Right lobe of liver (tissue), 6 donors: ENCODE data around the gene MOB1B. TPM values are rescaled to one million over a fixed set of nuclear protein-coding genes. Genes with fewer than 3 reads are reported as not detected.

Experiments
- ATAC-seq, 4 donors: fragments of 200-7000 bp; cut with Tn5 transposase; one replicate each; pipeline ENCODE4 v1.9.1; 2020; ENCODE audit warnings: mild to moderate bottlenecking in 4 of 4, moderate library complexity in 4 of 4
- DNase-seq, 3 donors: peaks; one replicate each; pipeline ENCODE4 v3.0.0-alpha.2; 2020
- H3K27ac ChIP-seq, 3 donors: fragments of 200-600 bp; one replicate each; pipeline ENCODE4 v1.8.0; 2022
- H3K27me3 ChIP-seq, 2 donors: fragments of 200-600 bp; one replicate each; pipeline ENCODE4 v1.8.0; 2022
- H3K36me3 ChIP-seq, 4 donors: fragments of 200-600 bp; sonication (generic) in 1 of 4; one replicate each; pipeline versions ENCODE4 v1.5.1 to v1.8.0; 2017 to 2022; ENCODE audit warnings: control low read depth in 1 of 4
- H3K4me1 ChIP-seq, 4 donors: fragments of 200-600 bp; sonication (generic) in 1 of 4; one replicate each; pipeline versions ENCODE4 v1.5.1 to v1.8.0; 2017 to 2022; ENCODE audit warnings: control low read depth in 1 of 4
- H3K4me3 ChIP-seq, 3 donors: fragments of 200-600 bp; one replicate each; pipeline ENCODE4 v1.8.0; 2022
- H3K9me3 ChIP-seq, 4 donors: fragments of 200-600 bp; sonication (generic) in 1 of 4; one replicate each; pipeline versions ENCODE4 v1.5.1 to v1.8.0; 2017 to 2022; ENCODE audit warnings: control low read depth in 1 of 4
- POLR2A ChIP-seq: fragments of 450-650 bp; IDR thresholded peaks from one replicate; pipeline ENCODE4 v1.6.1; 2017; ENCODE audit warnings: antibody characterized with exemption, mild to moderate bottlenecking
- WGBS: methylation state at CpG from one replicate; pipeline ENCODE4 v1.1.6; 2018; ENCODE audit warnings: low coverage, low lambda C conversion rate; ENCODE audit not compliant: insufficient coverage; ENCODE audit errors: missing lambda C conversion rate; 5-methylcytosine and 5-hydroxymethylcytosine counted together
- intact Hi-C, 2 donors: fragments of 100-400 bp; cut with DNase I; formaldehyde crosslinking; loops; one replicate each; pipeline versions ENCODE4 v1.11.2 to v1.14.1; 2022
- total RNA-seq, 6 experiments: library from RNA; depleted of rRNA in 2 of 6; stranded (reverse); fragments of >200 nt in 2 of 6; fragmentation: NEBNext Ultra II Directional in 3 of 6; extraction: Animal tissue kit (Norgen Biotek cat#: 25700) in 3 of 6; gene quantifications; one replicate each; pipeline versions ENCODE4 v1.1.0 to v1.2.4, GENCODE V29; 2016 to 2023
- TF ChIP-seq, protein P1 (sequence below), 4 donors: fragments of 200-600 bp in 3 of 4; fragments of 450-650 bp in 1 of 4; IDR thresholded peaks; one replicate each; pipeline versions ENCODE4 v1.5.1 to v1.8.0; 2016 to 2022; ENCODE audit warnings: antibody characterized with exemption in 4 of 4, mild to moderate bottlenecking in 2 of 4
- donor health status: DM: no; HTN: yes; CAD: no.
- donor health status: DM: no; HTN: no; CAD: no.
- donor health status: DM: no; HTN: no; CAD: no.
- donor health status: DM: no; HTN: yes; CAD: no.
- donor health status: DM: no; HTN: yes; CAD: no.

The MOB1B gene
- total RNA-seq, 6 experiments from 2014 or later, result 4.4 to 13.0 (median 6.5) TPM

DNA sequence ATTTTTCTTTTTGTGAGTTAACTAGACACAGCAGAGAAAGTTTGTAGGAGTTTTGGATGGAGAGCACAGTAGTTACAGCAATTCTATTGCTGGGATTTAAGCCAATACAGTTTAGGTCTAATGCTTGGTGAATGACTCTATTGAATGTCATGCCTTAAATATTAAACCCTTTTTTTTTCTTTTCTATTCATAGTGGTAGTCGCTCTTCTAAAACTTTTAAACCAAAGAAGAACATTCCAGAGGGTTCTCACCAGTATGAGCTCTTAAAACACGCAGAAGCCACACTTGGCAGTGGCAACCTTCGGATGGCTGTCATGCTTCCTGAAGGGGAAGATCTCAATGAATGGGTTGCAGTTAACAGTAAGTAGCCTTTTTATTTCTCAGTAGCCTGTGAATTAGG is 56.5 kb downstream of the MOB1B start:
- Histone ChIP-seq H3K4me3 (no peak overlapping the region), H3K27me3 (no peaks in the 10 kb centered on the region), H3K36me3 (peaks cover 0 to 8% (median 0%) of the 10 kb centered on the region in 4 donors), H3K9me3 (no peaks in the 10 kb centered on the region), H3K27ac (no peak overlapping the region), H3K4me1 (no peaks in the 10 kb centered on the region)
- TF ChIP-seq, protein P1, sequence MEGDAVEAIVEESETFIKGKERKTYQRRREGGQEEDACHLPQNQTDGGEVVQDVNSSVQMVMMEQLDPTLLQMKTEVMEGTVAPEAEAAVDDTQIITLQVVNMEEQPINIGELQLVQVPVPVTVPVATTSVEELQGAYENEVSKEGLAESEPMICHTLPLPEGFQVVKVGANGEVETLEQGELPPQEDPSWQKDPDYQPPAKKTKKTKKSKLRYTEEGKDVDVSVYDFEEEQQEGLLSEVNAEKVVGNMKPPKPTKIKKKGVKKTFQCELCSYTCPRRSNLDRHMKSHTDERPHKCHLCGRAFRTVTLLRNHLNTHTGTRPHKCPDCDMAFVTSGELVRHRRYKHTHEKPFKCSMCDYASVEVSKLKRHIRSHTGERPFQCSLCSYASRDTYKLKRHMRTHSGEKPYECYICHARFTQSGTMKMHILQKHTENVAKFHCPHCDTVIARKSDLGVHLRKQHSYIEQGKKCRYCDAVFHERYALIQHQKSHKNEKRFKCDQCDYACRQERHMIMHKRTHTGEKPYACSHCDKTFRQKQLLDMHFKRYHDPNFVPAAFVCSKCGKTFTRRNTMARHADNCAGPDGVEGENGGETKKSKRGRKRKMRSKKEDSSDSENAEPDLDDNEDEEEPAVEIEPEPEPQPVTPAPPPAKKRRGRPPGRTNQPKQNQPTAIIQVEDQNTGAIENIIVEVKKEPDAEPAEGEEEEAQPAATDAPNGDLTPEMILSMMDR (IDR thresholded peaks at IDR 0.05), result no peak
- no peak for TF ChIP-seq POLR2A
- intact Hi-C loops, result no loop called here
- DNase-seq, result no peak
- ATAC-seq, result no peak
- 86% methylated on average over 3 of the region's 3 CpGs for WGBS

DNA sequence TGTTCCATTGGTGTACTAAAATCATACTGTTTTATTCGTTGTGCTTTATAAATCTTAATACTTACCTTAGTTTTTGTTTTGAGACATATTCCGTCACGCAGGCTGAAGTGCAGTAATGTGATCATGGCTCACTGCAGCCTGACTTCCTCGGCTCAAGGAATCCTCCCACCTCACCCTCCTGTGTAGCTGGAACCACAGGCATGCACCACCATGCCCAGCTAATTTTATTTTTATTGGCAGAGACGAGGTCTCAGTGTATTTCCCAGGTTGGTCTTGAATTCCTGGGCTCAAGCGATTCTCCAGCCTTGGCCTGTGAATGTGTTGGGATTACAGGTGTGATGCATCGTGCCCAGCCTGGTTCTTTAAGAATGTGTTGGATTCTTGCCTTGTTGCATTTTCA is 66.9 kb downstream of the MOB1B start:
- intact Hi-C loops, result no loop called here
- H3K27ac ChIP-seq, result no peak overlapping the region
- ATAC-seq (no peak), DNase-seq (no peak)
- H3K9me3 ChIP-seq, result no peaks in the 10 kb centered on the region
- H3K4me3 ChIP-seq, result no peak overlapping the region
- H3K4me1 ChIP-seq, result no peaks in the 10 kb centered on the region
- H3K36me3 ChIP-seq, result peaks cover 0 to 4% (median 0%) of the 10 kb centered on the region in 4 donors
- H3K27me3 ChIP-seq, result no peaks in the 10 kb centered on the region
- WGBS, result 93% methylated on average over 7 of the region's 7 CpGs
- TF ChIP-seq, protein P1 (IDR thresholded peaks at IDR 0.05), result no peak

DNA sequence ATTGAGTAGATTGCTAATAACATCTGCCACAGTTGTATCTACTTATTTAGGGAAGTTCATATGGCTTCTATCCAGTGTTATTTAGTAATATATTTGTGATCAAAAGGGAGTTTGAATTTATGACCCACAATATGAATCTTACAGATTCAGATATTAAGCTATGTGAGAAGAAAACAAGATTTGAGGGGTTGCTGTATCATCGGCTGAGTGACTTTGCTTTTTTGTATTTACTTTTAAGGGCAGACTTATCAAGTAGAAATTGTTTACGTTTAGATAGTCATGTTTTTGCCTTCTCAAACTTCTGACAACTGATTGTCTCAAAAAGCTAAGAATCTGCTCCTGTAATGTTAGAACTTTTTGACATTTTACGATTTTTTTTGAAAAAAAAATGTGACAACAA is 74.1 kb downstream of the MOB1B start:
- 84% methylated on average over 3 of the region's 3 CpGs for WGBS
- Histone ChIP-seq H3K27ac (no peak overlapping the region), H3K27me3 (no peaks in the 10 kb centered on the region), H3K9me3 (no peaks in the 10 kb centered on the region), H3K4me1 (no peaks in the 10 kb centered on the region), H3K4me3 (no peak overlapping the region), H3K36me3 (peaks cover 0 to 5% (median 0%) of the 10 kb centered on the region in 4 donors)
- no peak for DNase-seq
- TF ChIP-seq, protein P1 (IDR thresholded peaks at IDR 0.05), result no peak
- TF ChIP-seq POLR2A, result no peak
- intact Hi-C loops, result no loop called here
- ATAC-seq, result no peak

DNA sequence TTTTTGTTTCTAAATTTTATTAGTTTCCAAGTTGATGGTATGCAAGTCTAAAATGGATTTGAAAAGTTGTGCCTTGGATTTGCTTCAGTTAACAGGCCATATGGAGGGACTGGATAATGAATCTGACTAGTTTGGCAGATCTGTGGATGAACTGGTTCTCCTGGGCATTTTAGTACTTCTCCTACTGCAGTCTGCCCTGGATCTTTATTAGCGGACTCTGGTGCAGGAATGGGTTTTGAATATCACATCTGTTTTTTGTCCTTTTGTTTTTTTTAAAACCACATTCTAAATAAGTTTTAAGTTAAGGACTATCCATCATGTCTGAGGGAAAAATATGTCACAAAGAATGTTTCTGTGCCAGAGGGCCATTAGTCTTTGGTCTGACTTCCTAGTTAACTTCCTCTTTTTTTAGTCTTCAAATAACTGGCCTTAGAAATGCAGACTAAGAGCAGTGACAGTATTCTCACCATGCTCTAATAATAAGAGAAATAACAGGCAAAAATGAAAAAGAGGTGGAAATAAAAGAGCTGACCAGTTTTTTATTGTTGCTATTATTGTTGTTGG is 77.4 kb downstream of the MOB1B start:
- DNase-seq, result no peak
- no peak for ATAC-seq
- 93% methylated on average over 1 of the region's 1 CpG for WGBS

More for the DNA sequence above, 77.4 kb downstream of the MOB1B start:
- TF ChIP-seq, protein P1 (IDR thresholded peaks at IDR 0.05), result no peak
- TF ChIP-seq POLR2A, result no peak
- H3K27me3 ChIP-seq, result no peaks in the 10 kb centered on the region
- H3K9me3 ChIP-seq, result no peaks in the 10 kb centered on the region
- no peak overlapping the region for H3K27ac ChIP-seq
- H3K4me1 ChIP-seq, result no peaks in the 10 kb centered on the region
- intact Hi-C loops, result no loop called here
- H3K4me3 ChIP-seq, result no peak overlapping the region
- H3K36me3 ChIP-seq, result peaks cover 0 to 5% (median 0%) of the 10 kb centered on the region in 4 donors
